ENCODE results near the gene ANKS4B. TPM values are rescaled to one million over a fixed set of nuclear protein-coding genes. Genes with fewer than 3 reads are reported as not detected.

The ANKS4B gene
- total RNA-seq, 1 donor from 2014 or later = not detected

DNA sequence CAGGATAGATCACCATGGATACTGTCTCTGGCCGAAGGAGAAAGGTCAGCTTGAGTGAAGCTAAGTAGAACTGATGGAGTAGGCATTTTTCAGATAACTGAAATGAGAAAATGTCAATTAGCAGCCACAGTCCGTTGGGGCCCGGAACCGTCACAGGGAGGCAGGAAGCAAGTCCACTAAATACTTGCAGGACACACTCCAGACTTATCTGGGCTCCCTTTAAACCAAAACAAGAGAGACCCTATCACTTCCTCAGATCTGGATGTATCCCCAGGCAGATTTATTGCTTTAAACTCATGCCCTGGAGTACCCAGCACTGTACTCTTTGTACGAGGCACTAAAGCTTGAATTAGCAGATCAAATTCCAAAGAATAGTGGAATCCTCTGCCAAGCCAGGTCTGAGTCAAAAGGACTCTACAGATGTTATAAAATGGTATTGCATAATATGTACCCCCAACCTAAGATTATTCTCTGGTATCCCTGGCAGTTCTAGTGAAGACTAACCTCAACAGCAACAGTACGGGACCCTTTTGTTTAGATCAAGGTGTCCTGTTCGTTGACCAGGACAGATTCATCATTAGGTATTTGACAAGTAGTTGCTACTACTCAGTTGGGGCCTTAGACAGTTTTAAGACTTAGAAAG lies 30.2 kb upstream of the ANKS4B start:
- no peaks in the 10 kb centered on the region for H3K9me3 Mint-ChIP-seq
- intact Hi-C loops (cut with micrococcal nuclease) = no loop called here
- H3K4me3 Mint-ChIP-seq = no peak overlapping the region
- no peak for DNase-seq
- H3K27me3 Mint-ChIP-seq = peaks cover 19% of the 10 kb centered on the region
- no peak overlapping the region for H3K27ac Mint-ChIP-seq
- no peaks in the 10 kb centered on the region for H3K4me1 Mint-ChIP-seq
- H3K36me3 Mint-ChIP-seq (ENCODE audit: low read depth) = no peaks in the 10 kb centered on the region

DNA sequence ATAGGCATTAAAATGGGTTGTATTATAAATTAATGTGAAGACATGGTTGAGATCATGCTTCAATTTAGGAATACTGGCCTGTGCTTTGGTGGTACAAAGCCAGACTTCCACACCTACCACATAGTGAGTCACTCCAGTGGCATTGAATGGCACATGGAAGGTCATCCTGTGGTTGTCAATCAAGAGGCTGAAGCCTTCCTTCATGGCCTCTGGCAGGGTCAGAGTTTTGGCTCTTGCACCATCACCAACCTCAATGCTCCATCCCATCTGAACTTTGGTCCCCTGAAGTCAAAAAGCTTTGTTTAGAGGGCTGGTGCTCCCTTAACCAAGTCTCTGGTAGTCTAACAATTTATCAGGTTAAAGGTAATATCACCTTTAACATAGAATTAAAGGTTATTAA lies 28.2 kb upstream of the ANKS4B start:
- intact Hi-C loops (cut with micrococcal nuclease) = no loop called here
- H3K27ac Mint-ChIP-seq = no peak overlapping the region

DNA sequence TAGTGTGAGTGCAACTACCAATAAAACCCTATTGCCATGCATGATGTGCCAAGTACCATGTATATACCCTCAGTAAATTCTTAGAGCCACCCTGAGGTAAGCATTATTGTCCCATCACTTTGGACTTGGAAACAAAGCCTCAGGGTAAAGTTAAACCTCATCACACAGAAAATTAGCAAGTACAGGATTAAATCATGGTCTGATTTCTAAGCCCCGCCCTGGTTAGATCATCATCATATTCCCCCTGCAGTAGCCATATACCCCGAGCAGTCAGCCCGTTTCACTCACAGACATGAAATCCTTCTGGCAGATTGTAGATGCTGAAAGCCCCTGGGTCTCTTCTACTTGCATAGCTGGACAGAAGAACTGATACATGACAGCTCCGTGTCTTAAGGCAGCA lies 26.9 kb upstream of the ANKS4B start:
- DNase-seq = no peak
- H3K27ac Mint-ChIP-seq = no peak overlapping the region
- H3K9me3 Mint-ChIP-seq = no peaks in the 10 kb centered on the region
- H3K27me3 Mint-ChIP-seq = peaks cover 10% of the 10 kb centered on the region
- H3K36me3 Mint-ChIP-seq (ENCODE audit: low read depth) = no peaks in the 10 kb centered on the region
- no peaks in the 10 kb centered on the region for H3K4me1 Mint-ChIP-seq
- intact Hi-C loops (cut with micrococcal nuclease) = no loop called here
- H3K4me3 Mint-ChIP-seq = no peak overlapping the region

More for the DNA sequence above, 28.2 kb upstream of the ANKS4B start:
- H3K9me3 Mint-ChIP-seq = no peaks in the 10 kb centered on the region
- H3K27me3 Mint-ChIP-seq = peaks cover 15% of the 10 kb centered on the region
- DNase-seq = no peak
- no peak overlapping the region for H3K4me3 Mint-ChIP-seq
- H3K36me3 Mint-ChIP-seq (ENCODE audit: low read depth) = no peaks in the 10 kb centered on the region
- H3K4me1 Mint-ChIP-seq = no peaks in the 10 kb centered on the region

DNA sequence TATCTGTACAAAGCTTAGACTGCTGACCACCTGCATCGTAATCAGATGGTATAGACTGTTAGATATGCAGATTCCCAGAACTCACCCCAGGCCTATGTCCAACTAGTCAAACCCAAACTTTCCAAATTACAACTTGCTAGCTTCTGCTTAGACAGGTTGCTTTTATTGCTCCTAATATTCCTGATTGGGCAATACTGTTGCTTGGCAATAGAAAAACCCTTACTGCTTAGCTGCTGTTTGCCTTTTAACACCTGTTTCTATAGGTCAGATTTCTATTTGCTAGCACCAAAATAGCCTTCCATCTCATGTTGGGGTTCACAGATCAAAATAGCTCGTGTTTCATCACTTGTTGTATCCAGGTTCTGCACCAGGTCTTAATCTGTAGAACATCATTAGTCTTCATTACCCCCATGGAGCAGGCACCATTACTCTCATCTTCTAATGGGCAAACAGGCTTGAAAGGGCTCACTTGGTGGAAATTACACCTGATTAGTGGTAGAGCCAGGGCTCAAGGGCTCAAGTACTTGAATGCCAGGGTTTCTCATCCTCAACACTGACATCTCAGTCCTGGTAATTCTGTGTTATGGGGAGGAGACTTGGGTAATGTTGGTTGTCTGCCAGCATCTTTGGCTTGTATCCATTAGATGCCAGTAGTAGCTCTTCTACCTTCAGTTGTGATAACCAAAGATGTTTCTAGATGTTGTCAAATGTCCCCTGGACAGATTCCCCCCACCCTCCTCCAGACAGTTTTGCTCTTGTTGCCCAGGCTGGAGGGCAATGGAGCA lies 24.9 kb upstream of the ANKS4B start:
- Mint-ChIP-seq H3K9me3 (no peaks in the 10 kb centered on the region), H3K4me1 (no peaks in the 10 kb centered on the region), H3K27ac (no peak overlapping the region), H3K36me3 (ENCODE audit: low read depth) (no peaks in the 10 kb centered on the region), H3K27me3 (peaks cover 10% of the 10 kb centered on the region), H3K4me3 (no peak overlapping the region)
- intact Hi-C loops (cut with micrococcal nuclease) = no loop called here
- no peak for DNase-seq

DNA sequence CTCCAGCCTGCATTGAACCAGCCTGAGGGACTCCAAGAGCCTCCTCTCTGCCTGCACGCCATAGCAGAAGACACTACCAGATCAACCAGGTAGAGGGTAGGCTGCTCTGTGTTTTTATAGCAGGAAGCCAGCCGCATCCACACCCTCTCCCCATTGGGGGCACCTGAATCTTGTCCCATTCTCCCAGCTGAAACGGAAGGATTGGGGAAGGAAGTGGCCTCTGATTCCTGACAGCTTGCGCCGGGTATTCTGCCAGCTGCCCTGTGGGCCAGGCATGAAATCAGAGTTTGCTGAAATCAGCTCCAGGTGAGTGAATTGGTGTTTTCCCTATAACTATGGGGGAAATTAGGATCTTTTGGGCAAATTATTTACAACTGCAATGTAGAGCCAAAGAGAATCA lies 22.0 kb upstream of the ANKS4B start, which contains the start of gene ZP2:
Gene ZP2 (minus strand): TSS at position 89 of the 400 bp plus-strand sequence. CDS start 27 bp downstream, at position 62.
- no peak for DNase-seq
- intact Hi-C loops (cut with micrococcal nuclease) = no loop called here
- Mint-ChIP-seq H3K9me3 (no peaks in the 10 kb centered on the region), H3K27me3 (peaks cover 15% of the 10 kb centered on the region), H3K4me3 (no peak within 1 kb of the TSS), H3K27ac (no peak within 1 kb of the TSS), H3K4me1 (no peaks in the 10 kb centered on the region), H3K36me3 (ENCODE audit: low read depth) (no peaks in the 10 kb centered on the region)

DNA sequence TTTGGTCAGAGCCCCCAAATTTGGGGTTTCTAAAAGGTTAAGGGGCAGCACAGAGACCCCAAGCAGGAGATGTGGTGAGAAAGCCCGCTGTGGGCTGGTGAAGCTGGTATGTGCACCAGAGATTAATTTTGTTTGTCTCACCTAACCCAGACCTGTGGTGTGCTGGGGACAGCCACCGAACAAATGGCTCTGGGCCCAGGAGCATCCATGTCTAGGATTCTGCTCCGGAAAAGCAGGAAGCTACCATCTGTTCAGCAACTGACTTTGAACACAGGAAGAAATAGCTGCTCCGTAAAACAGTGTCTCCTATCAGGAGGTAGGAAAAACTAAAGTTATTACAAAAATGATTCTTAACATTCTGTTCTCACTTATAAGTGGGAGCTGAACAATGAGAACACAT lies 19.4 kb upstream of the ANKS4B start:
- H3K4me3 Mint-ChIP-seq = no peak overlapping the region
- no peak for DNase-seq
- no peaks in the 10 kb centered on the region for H3K36me3 Mint-ChIP-seq (ENCODE audit: low read depth)
- H3K9me3 Mint-ChIP-seq = no peaks in the 10 kb centered on the region
- peaks cover 18% of the 10 kb centered on the region for H3K27me3 Mint-ChIP-seq
- no peaks in the 10 kb centered on the region for H3K4me1 Mint-ChIP-seq
- intact Hi-C loops (cut with micrococcal nuclease) = no loop called here
- H3K27ac Mint-ChIP-seq = no peak overlapping the region

DNA sequence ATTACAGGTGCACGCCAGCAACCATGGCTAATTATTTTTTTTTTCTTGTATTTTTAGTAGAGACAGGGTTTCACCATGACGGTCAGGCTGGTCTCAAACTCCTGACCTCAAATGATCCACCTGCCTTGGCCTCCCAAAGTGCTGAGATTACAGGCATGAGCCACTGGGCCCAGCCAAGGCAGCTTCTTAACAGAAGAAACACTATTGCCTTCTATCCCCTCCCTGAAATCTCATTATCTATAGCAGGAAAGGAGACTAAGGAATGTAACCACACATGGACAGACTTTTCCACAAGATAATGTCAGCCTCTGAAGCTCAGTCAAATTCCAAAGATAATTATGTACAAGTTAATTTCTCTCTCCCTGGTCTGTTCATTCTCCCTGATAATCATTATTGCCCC lies 16.4 kb upstream of the ANKS4B start:
- no peaks in the 10 kb centered on the region for H3K9me3 Mint-ChIP-seq

DNA sequence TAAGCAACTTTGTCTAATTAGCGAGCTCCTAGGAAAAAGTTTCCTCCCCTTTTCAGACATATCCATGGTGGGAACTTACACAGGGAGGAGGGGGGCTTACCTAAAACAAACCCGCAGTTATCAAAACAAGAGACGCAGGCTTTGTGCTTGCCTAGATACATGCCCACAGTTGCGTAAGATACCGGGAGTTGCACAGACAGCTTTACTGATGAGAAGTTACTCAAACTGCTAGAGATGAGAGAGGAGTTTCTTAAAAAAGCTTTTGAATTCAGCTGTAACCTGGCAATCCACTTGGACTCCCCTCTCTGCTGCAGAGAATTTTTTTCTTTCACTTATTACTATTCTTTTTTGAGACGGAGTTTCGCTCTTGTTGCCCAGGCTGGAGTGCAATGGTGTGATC lies 15.3 kb upstream of the ANKS4B start:
- DNase-seq = no peak
- no peaks in the 10 kb centered on the region for H3K36me3 Mint-ChIP-seq (ENCODE audit: low read depth)
- H3K4me1 Mint-ChIP-seq = no peaks in the 10 kb centered on the region
- no peak overlapping the region for H3K4me3 Mint-ChIP-seq
- H3K27ac Mint-ChIP-seq = no peak overlapping the region
- peaks cover 31% of the 10 kb centered on the region for H3K27me3 Mint-ChIP-seq
- intact Hi-C loops (cut with micrococcal nuclease) = no loop called here
- no peaks in the 10 kb centered on the region for H3K9me3 Mint-ChIP-seq

More for the DNA sequence above, 16.4 kb upstream of the ANKS4B start:
- no peak overlapping the region for H3K27ac Mint-ChIP-seq
- intact Hi-C loops (cut with micrococcal nuclease) = no loop called here
- H3K27me3 Mint-ChIP-seq = peaks cover 30% of the 10 kb centered on the region
- H3K4me3 Mint-ChIP-seq = no peak overlapping the region
- no peaks in the 10 kb centered on the region for H3K36me3 Mint-ChIP-seq (ENCODE audit: low read depth)
- DNase-seq = no peak
- no peaks in the 10 kb centered on the region for H3K4me1 Mint-ChIP-seq

DNA sequence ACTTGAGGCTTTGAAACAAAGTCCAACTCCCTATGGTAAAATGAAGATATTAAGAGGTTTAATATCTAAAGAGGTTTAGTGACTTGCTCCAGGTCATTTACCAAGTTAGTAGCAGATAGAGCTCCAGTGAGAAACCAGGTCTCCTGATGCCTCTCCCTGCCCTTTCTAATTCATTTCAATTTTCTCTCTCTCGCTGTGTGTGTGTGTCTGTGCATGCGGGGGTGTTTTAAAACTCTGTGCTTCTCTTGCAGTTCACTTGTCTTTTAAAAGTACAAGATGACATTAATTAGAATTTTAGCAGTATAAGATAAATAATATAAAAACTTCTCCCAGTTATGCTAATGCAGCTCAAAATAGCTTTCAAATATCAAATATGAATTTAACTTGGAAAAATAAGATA lies 13.9 kb upstream of the ANKS4B start:
- intact Hi-C loops (cut with micrococcal nuclease) = no loop called here
- Mint-ChIP-seq H3K36me3 (ENCODE audit: low read depth) (no peaks in the 10 kb centered on the region), H3K4me3 (no peak overlapping the region), H3K4me1 (peaks cover under 1% of the 10 kb centered on the region), H3K27me3 (peaks cover 32% of the 10 kb centered on the region), H3K9me3 (no peaks in the 10 kb centered on the region), H3K27ac (no peak overlapping the region)
- DNase-seq = no peak

DNA sequence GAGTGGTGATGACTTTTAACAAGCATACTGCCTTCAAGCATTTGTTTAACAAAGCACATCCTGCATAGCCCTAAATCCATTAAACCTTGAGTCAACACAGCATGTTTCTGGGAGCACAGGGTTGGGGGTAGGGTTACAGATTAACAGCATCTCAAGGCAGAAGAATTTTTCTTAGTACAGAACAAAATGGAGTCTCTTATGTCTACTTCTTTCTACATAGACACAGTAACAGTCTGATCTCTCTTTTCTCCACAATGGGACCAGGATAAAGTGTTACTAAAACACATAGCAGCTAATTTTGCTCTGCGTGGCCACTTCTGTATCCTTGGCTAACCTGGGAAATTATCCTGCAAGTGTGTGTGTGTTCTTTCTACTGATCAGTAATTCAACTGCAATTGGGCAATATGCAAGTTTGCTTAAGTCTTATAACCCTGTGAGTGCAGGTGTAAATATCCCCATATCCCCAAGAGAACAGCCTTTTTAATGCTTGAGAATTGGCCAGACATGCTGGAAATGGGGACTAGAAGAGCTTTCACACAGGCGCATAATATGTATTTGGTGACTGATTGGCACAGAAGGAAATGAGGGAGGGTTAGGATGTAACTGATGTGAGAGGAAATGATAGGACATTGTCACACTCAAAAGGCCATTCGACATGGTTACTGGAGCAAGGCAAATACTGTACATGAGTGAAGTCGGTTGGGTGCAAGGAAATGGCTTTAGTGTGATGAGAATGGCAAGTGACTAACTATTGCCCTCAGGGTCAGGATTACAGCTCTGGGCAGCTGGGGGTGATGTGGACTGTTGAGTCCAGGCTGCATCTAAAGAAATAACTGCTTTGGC lies 10.8 kb upstream of the ANKS4B start:
- no peak for DNase-seq
- peaks cover 36% of the 10 kb centered on the region for H3K27me3 Mint-ChIP-seq
- H3K36me3 Mint-ChIP-seq (ENCODE audit: low read depth) = no peaks in the 10 kb centered on the region
- no peaks in the 10 kb centered on the region for H3K9me3 Mint-ChIP-seq
- peaks cover 4% of the 10 kb centered on the region for H3K4me1 Mint-ChIP-seq
- intact Hi-C loops (cut with micrococcal nuclease) = no loop called here
- H3K4me3 Mint-ChIP-seq = no peak overlapping the region
- H3K27ac Mint-ChIP-seq = no peak overlapping the region

DNA sequence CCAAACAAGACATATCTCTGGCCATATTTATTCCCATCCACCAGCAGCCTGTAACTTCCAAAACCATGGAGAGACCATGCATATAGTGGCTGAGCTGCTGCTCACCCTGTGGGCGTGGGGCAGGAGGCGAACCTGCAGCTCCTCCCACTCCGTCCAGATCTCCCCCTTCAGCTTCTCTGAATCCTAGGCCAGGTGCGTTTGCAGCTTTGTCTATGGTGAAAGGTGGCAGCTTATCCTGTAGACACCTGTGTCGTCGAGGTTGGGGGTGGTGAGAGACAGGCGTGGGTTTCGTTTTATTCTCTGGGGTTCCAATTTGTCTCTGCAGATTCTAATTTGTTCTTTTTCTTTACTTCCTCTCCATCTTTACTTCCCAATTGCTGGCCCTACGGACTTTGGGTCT lies 9.7 kb upstream of the ANKS4B start:
- intact Hi-C loops (cut with micrococcal nuclease) = no loop called here
- Mint-ChIP-seq H3K36me3 (ENCODE audit: low read depth) (no peaks in the 10 kb centered on the region), H3K27me3 (peaks cover 45% of the 10 kb centered on the region), H3K27ac (no peak overlapping the region), H3K4me1 (peaks cover 4% of the 10 kb centered on the region), H3K4me3 (no peak overlapping the region), H3K9me3 (no peaks in the 10 kb centered on the region)
- no peak for DNase-seq

DNA sequence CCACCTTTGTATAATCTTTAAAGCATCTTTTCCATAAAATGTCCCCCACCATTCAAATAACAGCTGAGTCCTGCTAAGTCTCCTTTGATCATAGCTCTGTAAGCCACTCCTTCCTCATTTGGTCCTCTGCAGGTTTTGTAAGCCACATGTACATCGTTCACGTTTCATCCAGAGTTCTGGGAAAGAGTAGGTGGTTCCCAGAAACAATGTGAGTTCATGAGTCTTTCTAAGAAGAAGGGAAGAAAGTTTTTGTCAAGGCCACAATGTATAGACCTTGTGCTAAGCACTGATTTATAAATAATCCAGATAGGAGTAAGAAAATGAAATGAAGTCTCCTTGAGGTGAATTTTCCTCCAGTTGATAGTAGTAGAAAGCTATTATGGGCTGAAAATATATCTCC lies 8.7 kb upstream of the ANKS4B start:
- Mint-ChIP-seq H3K4me1 (peaks cover 4% of the 10 kb centered on the region), H3K27ac (no peak overlapping the region), H3K4me3 (no peak overlapping the region), H3K27me3 (peaks cover 47% of the 10 kb centered on the region), H3K9me3 (no peaks in the 10 kb centered on the region), H3K36me3 (ENCODE audit: low read depth) (no peaks in the 10 kb centered on the region)
- intact Hi-C loops (cut with micrococcal nuclease) = no loop called here
- DNase-seq = no peak

DNA sequence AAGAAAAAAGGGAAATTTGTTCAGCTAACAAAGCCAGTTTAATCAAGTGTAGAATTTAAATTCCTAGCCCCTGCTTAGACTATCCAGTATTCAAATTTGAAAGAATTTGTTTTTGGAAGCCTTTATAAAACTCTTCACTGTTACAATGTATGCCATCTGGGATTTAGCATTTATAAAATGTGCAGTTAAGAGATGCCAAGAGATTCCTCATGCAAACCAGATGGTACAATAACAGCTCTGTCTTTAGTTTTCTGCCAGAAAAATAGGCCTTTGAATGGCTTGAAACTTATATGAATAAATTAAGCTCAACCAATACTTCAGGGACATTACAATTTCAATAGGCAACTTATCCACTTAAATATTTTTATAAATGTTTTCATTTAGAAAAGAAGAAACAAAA lies 6.8 kb upstream of the ANKS4B start:
- Mint-ChIP-seq H3K4me3 (no peak overlapping the region), H3K27me3 (peaks cover 40% of the 10 kb centered on the region), H3K9me3 (no peaks in the 10 kb centered on the region), H3K27ac (no peak overlapping the region), H3K4me1 (peaks cover 4% of the 10 kb centered on the region), H3K36me3 (ENCODE audit: low read depth) (no peaks in the 10 kb centered on the region)
- intact Hi-C loops (cut with micrococcal nuclease) = no loop called here
- no peak for DNase-seq

DNA sequence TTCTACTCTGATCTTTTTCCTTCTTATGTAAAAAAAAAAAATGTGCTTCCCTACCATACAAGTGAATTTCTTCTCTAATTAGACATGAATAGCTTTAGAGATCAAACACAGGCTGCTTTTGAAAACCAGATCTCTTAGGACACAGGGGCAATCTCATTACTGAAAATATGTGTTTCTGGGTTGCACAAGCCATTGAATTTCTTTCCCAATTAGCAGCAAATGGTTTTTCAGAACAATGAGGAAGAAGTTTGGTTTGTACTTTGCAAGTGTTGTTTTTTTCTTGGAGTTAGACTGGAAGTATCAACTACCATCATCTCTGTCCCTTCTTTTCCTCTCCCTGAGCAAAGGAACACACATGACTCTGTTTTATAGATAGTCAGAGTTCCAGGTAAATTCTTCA lies 5.6 kb upstream of the ANKS4B start:
- Mint-ChIP-seq H3K27ac (no peak overlapping the region), H3K36me3 (ENCODE audit: low read depth) (no peaks in the 10 kb centered on the region), H3K27me3 (peaks cover 38% of the 10 kb centered on the region), H3K9me3 (no peaks in the 10 kb centered on the region), H3K4me3 (no peak overlapping the region), H3K4me1 (peaks cover 4% of the 10 kb centered on the region)
- DNase-seq = no peak
- intact Hi-C loops (cut with micrococcal nuclease) = no loop called here

Data from activated CD4-positive, alpha-beta T cell treated with anti-CD3 and anti-CD28 coated beads, Interleukin-2, amount 10 ng/mL, durations not matched to agents 24 days and 14 days (primary cell).